Hematopoietic multipotent progenitor cell treated with erythropoietin and hydrocortisone succinate and interleukin-3 and kit ligand, for 6 days (in vitro differentiated cells): Measurements from ENCODE around the gene LDB1.

Experiments used
- DNase-seq: peaks from one replicate; pipeline ENCODE4 v3.0.0-alpha.2; 2015

LDB1 gene

GRCh38 chr10:102120142-102120990 is at the start of gene LDB1:
Gene LDB1 (minus strand): TSS chr10:102120368. CDS start chr10:102120110, 258 bp downstream.
- DNase-seq = peak; percentile 93

DNA sequence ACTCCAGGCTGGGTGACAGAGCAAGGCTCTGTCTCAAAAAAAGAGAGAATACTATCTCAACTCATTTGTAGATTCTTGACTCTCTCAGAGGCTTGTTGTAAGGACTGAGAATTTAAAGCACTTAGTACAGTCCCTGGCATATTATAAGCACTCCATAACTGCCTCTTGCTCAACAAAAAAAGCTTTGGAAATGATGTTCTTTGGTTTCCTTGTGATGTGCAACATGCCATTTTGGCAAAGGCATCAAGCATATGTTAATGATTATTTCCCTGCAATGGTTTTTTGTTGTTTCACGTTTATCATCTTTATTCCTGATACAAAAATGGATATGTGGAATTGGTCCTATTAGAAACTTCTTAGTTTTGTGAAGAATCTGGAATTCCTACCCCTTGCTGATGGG is 47.7 kb upstream of the LDB1 start:
- DNase-seq = no peak

DNA sequence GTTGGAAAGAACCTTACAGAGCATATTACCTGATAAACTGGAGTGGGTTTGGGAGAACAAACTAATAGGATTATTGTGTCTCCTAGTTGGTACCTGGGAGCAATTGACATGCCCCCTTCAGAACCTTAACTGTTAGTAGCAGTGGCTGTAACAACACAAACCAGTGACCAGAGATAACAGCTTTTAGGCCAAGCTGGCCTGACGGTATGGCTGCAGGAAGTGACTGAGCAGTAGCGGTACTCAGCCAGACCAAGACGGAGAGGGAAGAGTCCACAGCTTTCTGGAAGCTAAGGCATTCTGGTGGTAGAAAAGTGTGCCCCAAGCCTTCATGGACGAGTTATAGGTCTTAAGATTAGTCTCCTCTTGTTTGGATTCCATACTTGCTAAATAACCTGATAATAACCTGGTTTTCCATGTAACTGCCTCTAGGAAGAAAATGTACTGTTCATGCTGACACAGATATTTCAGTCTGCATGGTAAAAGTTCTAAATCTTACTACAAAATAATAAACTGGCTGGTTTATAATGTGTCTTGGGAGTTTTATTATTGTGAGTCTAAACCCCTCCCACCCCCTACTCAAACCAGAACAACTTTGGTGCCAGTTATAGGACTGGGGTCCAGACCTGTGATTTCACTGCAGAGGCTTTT is 43.3 kb upstream of the LDB1 start:
- peak; percentile 18 for DNase-seq

GRCh38 chr10:102159831-102160230 is 39.7 kb upstream of the LDB1 start:
- DNase-seq = no peak

GRCh38 chr10:102159051-102159597 is 39.0 kb upstream of the LDB1 start:
- no peak for DNase-seq

- DNase-seq = no peak
Observed at GRCh38 chr10:102157224-102157623, 37.1 kb upstream of the LDB1 start.

DNA sequence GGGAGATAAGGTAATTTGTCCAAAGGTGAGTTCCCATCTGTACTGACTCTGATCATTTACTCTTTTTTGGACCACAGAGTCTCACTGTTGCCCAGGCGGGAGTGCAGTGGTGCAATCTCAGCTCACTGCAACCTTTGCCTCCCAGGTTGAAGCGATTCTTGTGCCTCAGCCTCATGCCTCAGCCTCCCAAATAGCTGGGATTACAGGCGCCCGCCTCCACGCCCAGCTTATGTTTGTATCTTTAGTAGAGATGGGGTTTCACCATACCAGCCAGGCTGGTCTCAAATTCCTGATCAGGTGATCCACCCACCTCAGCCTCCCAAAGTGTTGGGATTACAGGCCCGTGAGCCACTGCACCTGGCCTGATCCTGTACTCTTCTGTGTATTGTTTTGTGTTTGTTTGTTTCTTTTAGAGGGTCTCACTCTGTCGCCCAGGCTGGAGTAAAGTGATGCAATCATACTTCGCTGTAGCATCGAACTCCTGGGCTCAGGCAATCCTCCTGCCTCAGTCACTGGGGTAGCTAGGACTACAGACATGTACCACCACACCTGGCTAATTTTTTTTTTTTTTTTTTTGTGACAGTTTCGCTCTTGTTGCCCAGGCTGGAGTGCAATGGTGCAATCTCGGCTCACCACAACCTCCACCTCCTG is 34.4 kb upstream of the LDB1 start:
- DNase-seq = no peak

GRCh38 chr10:102153093-102153620 is 33.0 kb upstream of the LDB1 start:
- DNase-seq = peak; percentile 13

- DNase-seq = peak; percentile 62
Observed at GRCh38 chr10:102152545-102152890, 32.4 kb upstream of the LDB1 start.

GRCh38 chr10:102151774-102152544 is 31.8 kb upstream of the LDB1 start, which contains the start of gene NOLC1:
Gene NOLC1 (plus strand): TSS chr10:102152389. CDS start chr10:102152411, 22 bp downstream.
- peak; percentile 99 for DNase-seq

- peak; percentile 29 for DNase-seq
Observed at GRCh38 chr10:102150970-102151773, 31.0 kb upstream of the LDB1 start.

DNA sequence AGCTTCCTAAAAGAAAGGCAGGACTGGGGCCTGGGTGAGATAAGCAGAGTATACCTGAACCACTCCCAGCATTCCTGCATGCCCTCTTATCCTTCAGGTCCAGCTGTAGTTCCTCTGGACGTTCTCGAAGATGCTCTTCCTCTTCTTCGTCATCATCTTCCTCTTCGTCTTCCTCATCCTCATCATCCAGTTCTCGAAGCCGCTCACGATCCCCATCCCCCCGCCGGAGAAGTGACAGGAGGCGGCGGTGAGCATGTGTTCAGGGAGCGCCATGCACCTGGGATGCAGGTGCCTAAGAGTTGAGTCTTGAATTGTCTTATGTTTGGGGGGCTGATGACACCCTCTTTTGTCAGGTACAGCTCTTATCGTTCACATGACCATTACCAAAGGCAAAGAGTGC is 28.1 kb upstream of the LDB1 start:
- DNase-seq = no peak

GRCh38 chr10:102147561-102147960 is 27.4 kb upstream of the LDB1 start:
- no peak for DNase-seq

DNA sequence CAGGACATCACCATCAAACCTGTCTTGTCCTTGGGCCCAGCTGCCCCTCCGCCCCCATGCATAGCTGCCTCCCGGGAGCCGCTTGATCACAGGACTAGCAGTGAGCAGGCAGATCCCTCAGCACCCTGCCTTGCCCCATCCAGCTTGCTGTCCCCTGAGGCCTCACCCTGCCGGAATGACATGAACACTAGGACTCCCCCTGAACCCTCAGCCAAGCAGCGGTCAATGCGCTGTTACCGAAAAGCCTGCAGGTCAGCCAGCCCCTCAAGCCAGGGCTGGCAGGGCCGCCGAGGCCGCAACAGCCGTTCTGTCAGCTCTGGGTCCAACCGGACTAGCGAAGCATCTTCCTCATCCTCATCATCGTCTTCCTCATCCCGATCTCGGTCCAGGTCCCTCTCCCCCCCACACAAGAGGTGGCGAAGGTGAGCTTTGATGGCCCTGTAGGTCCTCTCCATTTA is 26.8 kb upstream of the LDB1 start:
- no peak for DNase-seq

DNA sequence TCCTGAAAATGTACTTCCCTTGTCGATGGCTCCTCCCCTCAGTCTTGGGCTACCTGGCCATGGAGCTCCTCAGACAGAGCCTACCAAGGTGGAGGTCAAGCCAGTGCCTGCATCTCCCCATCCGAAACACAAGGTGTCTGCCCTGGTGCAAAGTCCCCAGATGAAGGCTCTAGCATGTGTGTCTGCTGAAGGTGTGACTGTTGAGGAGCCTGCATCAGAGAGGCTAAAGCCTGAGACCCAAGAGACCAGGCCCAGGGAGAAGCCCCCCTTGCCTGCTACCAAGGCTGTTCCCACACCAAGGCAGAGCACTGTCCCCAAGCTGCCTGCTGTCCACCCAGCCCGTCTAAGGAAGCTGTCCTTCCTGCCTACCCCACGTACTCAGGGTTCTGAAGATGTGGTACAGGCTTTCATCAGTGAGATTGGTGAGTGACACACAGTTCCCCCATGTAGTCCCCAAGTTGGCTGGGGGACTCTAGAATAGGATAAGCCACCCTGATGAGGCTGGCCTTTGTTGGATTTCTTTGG is 21.5 kb upstream of the LDB1 start:
- no peak for DNase-seq

DNA sequence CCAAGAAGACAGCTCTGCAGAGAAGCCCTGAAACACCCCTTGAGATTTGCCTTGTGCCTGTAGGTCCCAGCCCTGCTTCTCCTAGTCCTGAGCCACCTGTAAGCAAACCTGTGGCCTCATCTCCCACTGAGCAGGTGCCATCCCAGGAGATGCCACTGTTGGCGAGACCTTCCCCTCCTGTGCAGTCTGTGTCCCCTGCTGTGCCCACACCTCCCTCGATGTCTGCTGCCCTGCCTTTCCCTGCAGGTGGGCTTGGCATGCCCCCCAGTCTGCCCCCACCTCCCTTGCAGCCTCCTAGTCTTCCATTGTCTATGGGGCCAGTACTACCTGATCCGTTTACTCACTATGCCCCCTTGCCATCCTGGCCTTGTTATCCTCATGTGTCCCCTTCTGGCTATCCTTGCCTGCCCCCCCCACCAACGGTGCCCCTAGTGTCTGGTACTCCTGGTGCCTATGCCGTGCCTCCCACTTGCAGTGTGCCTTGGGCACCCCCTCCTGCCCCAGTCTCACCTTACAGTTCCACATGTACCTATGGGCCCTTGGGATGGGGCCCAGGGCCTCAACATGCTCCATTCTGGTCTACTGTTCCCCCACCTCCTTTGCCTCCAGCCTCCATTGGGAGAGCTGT is 20.9 kb upstream of the LDB1 start:
- no peak for DNase-seq

DNA sequence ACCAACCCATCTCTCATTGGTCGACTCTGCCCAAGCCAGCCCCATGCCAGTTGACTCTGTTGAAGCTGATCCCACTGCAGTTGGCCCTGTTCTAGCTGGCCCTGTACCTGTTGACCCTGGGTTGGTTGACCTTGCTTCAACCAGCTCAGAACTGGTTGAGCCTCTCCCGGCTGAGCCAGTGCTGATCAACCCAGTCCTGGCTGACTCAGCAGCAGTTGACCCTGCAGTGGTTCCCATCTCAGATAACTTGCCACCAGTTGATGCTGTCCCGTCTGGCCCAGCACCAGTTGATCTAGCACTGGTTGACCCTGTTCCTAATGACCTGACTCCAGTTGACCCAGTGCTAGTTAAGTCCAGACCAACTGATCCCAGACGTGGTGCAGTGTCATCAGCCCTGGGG is 20.1 kb upstream of the LDB1 start:
- DNase-seq = no peak

DNA sequence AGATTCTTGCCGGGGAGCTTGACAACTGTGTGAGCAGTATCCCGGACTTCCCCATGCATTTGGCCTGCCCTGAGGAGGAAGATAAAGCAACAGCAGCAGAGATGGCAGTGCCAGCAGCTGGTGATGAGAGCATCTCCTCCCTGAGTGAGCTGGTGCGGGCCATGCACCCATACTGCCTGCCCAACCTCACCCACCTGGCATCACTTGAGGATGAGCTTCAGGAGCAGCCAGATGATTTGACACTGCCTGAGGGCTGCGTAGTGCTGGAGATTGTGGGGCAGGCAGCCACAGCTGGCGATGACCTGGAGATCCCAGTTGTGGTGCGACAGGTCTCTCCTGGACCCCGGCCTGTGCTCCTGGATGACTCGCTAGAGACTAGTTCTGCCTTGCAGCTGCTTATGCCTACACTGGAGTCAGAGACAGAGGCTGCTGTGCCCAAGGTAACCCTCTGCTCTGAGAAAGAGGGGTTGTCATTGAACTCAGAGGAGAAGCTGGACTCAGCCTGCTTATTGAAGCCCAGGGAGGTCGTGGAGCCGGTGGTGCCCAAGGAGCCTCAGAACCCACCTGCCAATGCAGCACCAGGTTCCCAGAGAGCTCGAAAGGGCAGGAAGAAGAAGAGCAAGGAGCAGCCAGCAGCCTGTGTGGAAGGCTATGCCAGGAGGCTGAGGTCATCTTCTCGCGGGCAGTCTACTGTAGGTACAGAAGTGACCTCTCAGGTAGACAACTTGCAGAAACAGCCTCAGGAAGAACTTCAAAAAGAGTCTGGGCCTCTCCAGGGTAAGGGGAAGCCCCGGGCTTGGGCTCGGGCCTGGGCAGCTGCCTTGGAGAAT is 19.3 kb upstream of the LDB1 start:
- no peak for DNase-seq

GRCh38 chr10:102135956-102136526 is 15.9 kb upstream of the LDB1 start:
- DNase-seq = no peak
